Thyroid gland (tissue), 4 donors: ENCODE data around the gene IQSEC1.

Experiments
- POLR2A ChIP-seq, 2 donors: fragments of 450-650 bp; IDR thresholded peaks; one replicate each; pipeline ENCODE4 v1.6.1; 2017; ENCODE audit warnings: antibody characterized with exemption in 2 of 2, mild to moderate bottlenecking in 2 of 2, moderate library complexity in 1 of 2
- TF ChIP-seq, protein P1 (sequence below), 6 experiments: fragments of 200-600 bp in 3 of 6; fragments of 450-650 bp in 3 of 6; sonication (generic) in 3 of 6; IDR thresholded peaks; one replicate each; pipeline ENCODE4 v1.5.1; 2016 to 2019; ENCODE audit warnings: antibody characterized with exemption in 6 of 6, mild to moderate bottlenecking in 2 of 6, inconsistent platforms in 1 of 6, moderate library complexity in 1 of 6

DNA sequence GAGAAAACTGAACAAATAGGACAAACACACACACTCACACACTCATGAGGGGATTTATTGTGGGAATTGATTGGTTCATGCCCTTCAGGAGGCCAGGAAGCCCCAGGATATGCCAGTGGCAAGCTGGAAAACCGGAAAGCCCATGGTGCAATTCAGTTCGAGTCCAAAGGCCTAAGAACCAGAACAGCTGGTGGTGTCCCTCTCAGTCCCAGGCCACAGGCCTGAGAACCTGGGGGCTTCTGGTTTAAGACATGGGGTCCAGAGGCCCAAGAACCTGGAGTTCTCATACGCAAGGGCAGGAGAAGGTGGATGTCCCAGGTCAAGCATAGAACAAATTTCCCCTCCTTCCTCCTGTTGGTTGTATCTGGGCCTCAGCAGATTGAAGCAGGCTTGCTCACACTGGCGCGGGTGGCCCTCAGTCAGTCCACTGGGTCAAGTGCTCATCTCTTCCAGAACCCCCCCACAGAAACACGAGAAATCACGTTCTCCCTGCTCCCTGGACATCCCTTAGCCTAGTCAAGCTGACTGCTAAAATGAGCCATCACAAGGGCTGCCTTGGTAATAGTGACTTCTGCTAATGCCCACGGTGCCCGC, 181.7 kb downstream of the IQSEC1 start:
- TF ChIP-seq, protein P1, sequence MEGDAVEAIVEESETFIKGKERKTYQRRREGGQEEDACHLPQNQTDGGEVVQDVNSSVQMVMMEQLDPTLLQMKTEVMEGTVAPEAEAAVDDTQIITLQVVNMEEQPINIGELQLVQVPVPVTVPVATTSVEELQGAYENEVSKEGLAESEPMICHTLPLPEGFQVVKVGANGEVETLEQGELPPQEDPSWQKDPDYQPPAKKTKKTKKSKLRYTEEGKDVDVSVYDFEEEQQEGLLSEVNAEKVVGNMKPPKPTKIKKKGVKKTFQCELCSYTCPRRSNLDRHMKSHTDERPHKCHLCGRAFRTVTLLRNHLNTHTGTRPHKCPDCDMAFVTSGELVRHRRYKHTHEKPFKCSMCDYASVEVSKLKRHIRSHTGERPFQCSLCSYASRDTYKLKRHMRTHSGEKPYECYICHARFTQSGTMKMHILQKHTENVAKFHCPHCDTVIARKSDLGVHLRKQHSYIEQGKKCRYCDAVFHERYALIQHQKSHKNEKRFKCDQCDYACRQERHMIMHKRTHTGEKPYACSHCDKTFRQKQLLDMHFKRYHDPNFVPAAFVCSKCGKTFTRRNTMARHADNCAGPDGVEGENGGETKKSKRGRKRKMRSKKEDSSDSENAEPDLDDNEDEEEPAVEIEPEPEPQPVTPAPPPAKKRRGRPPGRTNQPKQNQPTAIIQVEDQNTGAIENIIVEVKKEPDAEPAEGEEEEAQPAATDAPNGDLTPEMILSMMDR (IDR thresholded peaks at IDR 0.05) = no peak
- no peak for TF ChIP-seq POLR2A (IDR thresholded peaks at IDR 0.05)
